Transverse colon (tissue), 4 donors: Measurements from ENCODE around the gene TNK2.

ENCODE experiments used
- EP300 ChIP-seq: sonication (generic); formaldehyde crosslinking; IDR thresholded peaks from one replicate; pipeline ENCODE4 v1.6.1; 2017; ENCODE audit warnings: antibody characterized with exemption, low read depth
- POLR2A ChIP-seq: fragments of 450-650 bp; IDR thresholded peaks from one replicate; pipeline ENCODE4 v1.6.1; 2016; ENCODE audit warnings: antibody characterized with exemption, mild to moderate bottlenecking, moderate library complexity
- POLR2AphosphoS5 ChIP-seq, 3 donors: sonication (generic); formaldehyde crosslinking; IDR thresholded peaks; one replicate each; pipeline ENCODE4 v1.6.1; 2016; ENCODE audit warnings: antibody characterized with exemption in 3 of 3
- TF ChIP-seq, protein P1 (sequence below), 5 experiments: fragments of 200-600 bp in 3 of 5; fragments of 450-650 bp in 2 of 5; sonication (generic) in 3 of 5; IDR thresholded peaks; 1 replicate in 2 of 5; 2 replicates in 3 of 5; pipeline ENCODE4 v1.5.1; 2016 to 2017; ENCODE audit warnings: antibody characterized with exemption in 5 of 5, inconsistent platforms in 3 of 5, mild to moderate bottlenecking in 2 of 5, moderate library complexity in 1 of 5

DNA sequence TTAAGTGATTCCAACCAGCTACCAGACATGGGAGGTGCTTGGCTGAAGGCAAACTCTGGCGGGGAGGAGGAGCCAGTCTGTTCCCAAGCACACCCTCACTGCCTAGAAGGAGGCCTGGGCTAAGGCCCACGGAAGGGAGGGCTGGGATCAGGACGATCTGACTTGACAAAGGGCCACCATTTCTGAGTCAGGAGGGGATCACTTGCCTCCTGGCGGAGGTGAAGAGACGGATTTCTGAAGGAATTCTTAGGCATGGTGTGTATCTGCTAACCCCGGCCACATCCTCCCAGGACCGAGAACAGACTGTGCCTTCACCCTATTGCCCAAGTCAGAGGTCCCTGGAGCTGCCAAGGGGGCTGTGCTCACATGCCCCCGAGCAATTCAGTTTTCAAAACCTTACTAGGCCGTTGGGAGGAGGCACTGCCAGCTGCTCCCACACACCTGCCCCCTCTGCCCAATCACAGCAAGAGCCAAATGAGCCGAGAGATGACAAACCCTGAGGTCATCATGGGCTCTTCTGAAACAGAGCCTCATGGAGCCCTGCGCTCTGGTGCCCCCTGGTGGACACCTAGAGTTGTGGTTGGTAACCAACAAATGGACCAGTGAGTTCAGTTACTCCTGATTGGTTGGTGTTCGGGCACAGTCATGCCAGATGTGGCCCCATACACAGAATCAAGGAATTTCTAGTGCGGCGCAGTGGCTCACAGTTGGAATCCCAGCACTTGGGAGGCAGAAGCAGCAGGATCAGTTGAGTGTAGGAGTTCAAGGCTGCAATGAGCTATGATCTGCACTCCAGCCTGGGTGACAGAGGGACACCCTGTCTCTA, 6.5 kb upstream of the TNK2 start:
- TF ChIP-seq EP300 (no peak), POLR2AphosphoS5 (IDR thresholded peaks at IDR 0.05) (peak in 1 of 3 donors; percentile 44), POLR2A (no peak)
- TF ChIP-seq, protein P1, sequence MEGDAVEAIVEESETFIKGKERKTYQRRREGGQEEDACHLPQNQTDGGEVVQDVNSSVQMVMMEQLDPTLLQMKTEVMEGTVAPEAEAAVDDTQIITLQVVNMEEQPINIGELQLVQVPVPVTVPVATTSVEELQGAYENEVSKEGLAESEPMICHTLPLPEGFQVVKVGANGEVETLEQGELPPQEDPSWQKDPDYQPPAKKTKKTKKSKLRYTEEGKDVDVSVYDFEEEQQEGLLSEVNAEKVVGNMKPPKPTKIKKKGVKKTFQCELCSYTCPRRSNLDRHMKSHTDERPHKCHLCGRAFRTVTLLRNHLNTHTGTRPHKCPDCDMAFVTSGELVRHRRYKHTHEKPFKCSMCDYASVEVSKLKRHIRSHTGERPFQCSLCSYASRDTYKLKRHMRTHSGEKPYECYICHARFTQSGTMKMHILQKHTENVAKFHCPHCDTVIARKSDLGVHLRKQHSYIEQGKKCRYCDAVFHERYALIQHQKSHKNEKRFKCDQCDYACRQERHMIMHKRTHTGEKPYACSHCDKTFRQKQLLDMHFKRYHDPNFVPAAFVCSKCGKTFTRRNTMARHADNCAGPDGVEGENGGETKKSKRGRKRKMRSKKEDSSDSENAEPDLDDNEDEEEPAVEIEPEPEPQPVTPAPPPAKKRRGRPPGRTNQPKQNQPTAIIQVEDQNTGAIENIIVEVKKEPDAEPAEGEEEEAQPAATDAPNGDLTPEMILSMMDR (IDR thresholded peaks at IDR 0.05): peak; percentile 94 to 97 (median 96)
